ENCODE results near the gene KRT20.

GRCh38 chr17:40854175-40854814 is 30.7 kb downstream of the KRT20 start:
- no peak for TF ChIP-seq CTCF (IDR thresholded peaks at IDR 0.05; ENCODE audit: low read depth, low read length)
- TF ChIP-seq EZH2phosphoT487 (IDR thresholded peaks at IDR 0.05; ENCODE audit: low read depth) = no peak

Data from OCI-LY3 (cell line).